NCI-H1417 treated with DMSO at 0.1 percent for 48 hours (cell line): ENCODE measurements around the gene COMT.

Experiments used
- DNase-seq: peaks from one replicate; lab custom pipeline; 2025; lab: John Stamatoyannopoulos, UW

Gene COMT

DNA sequence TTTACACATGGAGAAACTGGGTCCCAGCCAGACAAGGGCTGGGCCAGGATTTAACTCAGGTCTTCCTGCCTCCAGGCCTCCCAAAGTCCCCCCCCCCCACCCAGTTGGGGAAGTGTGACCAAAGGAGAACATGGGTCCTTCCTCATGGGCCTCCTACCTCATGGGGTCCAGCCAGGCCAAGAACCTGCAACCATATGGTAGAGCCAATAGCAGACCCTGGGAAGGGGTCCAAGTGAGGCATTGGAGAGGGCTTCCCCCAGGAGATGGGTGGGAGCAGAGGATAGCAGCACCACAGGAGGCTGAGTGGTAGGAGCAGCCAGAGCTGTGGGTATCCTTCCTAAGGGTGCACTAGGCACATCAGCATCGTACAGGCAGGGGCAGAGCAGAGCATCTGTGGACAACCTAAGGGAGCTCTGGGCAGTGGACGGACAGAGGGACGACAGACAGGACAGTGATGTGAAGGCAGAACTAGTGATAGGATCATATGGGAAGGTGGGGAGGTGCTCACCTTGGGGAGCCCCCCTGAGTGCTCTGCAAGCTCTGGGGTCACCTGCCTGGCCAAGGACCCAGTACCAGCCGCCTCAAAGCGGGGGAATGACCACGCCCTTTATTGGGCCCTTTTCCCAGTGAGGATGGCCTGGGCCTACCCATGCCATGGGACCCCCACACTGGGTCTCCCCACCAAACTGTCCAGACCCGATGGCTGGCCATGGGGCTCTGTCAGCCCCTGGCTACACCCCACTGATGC is 70.6 kb downstream of the COMT start:
- no peak for DNase-seq

DNA sequence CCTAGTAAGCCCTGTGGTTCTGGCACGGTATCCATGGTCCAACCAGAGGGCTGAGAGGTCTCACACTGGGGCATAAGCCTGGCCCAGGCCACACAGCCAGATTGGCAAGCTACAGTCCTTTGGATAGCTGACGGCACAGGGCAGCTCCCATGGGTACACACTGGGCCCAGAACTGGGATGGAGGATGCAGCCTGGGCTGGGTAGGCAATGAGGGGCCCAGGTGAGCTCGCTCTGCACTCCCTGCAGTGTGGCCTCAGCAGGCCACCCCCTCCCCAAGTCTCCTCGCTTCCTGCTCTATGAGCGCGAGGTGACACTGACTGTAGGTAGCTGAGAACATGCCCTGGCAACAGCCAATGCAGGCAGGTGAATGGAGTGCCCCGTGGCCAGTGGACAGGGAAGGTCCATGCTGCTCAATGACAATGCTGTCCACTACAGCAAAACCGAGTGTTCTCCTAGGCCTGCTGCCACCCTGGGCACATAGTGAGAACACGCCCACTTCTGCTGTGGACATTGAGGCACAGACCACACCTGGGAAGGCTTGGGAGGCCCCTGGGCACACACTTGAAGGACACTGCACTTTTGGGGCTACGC is 71.3 kb downstream of the COMT start:
- DNase-seq: no peak

DNA sequence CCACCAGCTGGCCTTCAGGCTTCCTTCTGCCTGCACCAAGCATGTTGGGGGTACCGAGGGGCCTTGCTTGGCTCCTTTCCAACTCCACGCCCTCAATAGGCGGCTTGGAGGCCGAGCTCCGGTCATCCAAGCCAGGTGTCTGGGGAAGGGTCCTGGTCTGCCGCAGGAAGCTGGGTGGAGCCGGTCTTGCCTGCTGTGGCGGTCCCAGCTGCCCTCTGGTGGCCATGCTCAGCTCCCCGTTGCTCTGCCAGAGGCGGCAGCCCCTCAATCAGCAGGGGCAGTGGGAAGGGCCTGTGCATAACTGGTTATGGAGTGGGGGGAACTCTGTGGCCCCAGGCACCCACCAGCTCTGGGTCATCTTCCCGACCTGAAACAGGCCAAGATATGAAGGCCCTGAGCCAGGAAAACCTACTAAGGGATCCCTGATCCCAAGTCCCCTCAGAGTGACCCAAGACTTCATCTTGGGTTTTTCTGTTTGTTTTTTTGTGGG is 71.9 kb downstream of the COMT start:
- no peak for DNase-seq

DNA sequence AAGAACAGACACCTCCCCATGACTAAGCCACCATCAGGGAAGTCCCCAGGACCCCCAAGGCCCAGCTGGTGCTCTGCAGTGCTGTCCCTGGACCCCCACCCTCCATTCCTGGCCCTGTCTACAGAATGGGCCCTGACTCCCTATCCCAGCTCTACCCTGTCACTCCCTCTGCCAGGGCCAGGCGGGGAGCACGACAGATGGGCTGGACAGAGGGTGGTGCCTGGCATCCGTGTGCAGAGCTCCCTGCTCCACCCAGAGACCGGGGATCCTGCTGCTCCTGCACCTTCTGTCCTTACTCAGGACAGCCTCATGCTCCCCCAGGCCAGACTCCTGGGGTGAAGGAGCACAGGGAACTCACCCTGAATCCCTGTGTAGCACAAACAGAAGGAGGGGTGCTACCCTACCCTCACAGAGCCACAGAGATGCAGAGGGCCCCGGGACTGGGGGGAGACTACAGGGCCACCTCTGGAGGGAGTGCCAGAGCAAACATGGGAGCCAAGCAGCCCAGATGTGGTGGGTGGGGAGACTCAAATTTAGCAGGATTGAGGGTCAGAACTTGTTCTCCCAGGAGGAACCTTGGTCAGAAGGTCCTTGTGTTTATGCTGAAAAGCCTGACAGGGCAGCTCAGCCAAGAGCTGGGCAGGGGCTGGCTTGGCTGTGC is 73.1 kb downstream of the COMT start:
- DNase-seq: no peak

DNA sequence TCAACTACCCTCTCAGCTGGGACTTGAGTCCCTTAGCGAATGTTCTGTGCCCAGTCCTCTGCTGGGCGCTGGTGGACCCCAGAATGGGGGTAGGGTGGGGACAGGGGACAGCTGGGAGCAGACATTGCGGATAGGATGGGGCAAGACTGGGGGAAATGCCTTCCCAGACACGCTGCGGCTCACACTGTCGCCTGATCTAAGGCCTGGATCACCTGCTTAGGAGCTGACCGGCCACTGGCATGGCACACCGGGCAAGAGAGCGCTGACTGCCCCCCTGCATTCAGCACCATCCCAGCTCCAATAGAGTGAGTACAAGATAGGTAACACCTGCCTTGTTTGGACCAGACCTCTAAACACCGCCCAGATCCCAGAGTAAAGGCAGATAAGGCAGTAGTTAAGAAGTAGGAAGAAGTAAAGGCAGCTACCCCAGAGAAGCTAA is 73.6 kb downstream of the COMT start:
- no peak for DNase-seq

DNA sequence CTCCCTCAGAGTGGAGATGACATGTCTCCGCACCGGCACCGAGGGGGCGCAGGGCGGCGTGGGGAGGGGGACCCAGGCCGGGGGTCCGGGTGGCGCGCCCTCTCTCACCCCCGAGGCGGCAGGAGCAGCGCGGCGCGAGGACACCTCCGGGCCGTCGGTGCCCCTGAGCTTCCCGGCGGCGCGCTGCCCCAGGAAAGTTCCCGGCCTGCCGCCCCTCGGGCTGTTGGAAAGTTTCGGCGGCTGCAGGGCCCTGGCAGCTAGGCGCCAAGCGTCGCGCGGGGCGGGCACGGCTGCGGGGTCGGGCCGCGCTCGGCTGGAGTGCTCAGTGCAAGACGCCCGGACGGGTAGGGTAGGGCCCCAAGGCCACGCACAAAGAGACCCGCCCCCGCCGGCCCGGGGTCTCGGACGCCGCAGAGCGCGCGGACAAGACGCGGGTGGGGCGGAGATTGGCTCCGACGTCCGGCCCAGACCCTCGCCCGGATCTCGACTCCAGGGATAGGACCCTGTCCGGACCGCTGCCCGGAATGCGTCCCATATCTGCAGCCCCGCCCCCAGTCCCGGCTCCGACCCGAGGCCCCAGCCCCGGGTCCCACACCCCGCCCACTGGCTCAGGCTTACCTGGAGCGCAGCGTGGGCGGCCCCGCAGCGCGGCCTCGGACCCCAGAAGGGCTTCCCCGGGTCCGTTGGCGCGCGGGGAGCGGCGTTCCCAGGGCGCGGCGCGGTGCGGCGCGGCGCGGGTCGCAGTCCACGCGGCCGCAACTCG is 74.6 kb downstream of the COMT start:
- DNase-seq: no peak

DNA sequence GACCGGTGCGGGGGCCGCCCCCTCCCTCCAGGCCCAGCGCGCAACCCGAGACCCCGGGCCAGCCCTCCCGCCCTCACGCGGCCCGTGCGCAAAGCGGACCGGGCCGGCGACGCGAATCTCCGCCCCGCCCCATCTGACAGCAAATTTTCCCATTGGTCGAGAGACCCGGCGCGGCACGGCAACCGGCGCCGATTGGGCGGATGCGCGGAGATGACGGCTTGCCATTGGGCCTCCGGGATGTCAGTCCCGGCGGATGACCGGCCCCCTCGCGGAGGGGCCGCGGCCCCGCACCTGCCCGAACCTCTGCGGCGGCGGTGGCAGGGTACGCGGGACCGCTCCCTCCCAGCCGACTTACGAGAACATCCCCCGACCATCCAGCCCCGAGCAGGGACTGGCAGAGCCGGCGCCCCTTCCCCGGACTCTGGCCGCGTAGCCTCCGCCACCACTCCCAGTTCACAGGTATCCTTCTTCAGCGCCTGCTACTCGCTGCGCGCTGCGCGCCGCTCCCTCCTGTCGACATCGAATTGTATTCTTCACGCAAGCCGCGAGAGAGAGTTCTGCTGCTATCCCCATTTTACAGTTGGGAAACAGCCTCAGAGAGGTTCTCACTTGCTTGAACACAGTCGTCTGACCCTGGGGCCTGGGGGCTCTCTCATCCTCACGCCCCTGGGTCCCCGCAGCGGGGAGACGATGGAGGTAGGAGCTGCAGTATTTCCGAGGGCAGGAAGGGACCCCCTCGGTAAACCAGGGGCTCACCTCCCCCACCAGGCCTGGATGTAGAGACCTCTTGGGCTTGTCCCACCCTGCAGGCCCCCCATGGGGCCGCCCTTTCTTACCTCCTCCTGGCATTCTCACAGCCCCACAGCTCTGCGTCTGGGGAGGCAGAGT is 75.4 kb downstream of the COMT start, which contains the start of gene ARVCF:
Gene ARVCF (minus strand): TSS at position 90 of the 888 bp plus-strand sequence. CDS start 26,029 bp downstream, outside the sequence.
- no peak for DNase-seq

DNA sequence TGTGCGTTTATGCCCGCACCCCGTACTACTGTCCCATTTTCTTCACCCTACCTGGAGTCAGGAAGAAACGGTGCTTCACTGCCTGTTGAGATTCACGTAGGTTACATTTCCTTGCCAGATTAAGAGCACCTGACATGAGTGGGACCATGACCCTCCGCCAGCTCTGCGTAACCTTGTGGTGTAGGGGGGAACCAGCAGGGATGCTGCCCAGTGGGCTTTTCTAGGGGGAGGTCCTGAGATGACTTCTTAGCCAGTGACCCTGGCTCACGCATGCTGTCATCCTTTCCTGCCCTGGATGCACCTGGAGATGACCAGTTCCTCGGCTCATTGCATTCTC is 76.0 kb downstream of the COMT start:
- DNase-seq: no peak

DNA sequence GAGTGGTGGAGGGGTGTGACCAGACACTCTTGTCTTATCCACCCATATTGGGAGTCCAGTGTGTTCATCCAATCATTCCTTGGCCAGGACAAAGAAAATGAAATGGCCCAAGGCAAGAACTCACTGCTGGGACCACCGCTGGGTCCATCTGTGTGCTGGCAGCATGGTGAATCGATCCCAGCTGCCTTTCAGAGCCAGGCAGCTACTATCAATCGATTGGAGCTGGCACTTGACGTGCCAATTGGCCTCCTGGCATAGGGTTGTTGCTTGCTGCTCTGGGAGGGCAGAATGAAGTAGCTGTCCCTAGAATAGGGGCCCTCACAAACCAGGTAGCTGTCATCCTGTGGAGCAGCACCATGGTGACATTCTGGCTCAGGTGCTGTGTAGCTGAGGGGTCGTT is 76.4 kb downstream of the COMT start:
- DNase-seq: no peak
